SKM-1 (cell line): Measurements from ENCODE around the gene TTC33.
"Not testable (repeated sequence)": the region's sequence is repeated elsewhere in the genome, so short reads cannot be mapped to it uniquely, and the experiment has no call there.

Source experiments
- DNase-seq: peaks from one replicate; lab custom pipeline; 2025; ENCODE audit not compliant: unreplicated experiment; lab: John Stamatoyannopoulos, UW

TTC33 gene

GRCh38 chr5:40656091-40656490 lies 99.7 kb downstream of the TTC33 start:
- DNase-seq: not testable (repeated sequence)

- no peak for DNase-seq
Measured at GRCh38 chr5:40655138-40655537, 100.6 kb downstream of the TTC33 start.

GRCh38 chr5:40654377-40654991 lies 101.3 kb downstream of the TTC33 start:
- no peak for DNase-seq

- DNase-seq: no peak
Measured at GRCh38 chr5:40653221-40654022, 102.3 kb downstream of the TTC33 start.

GRCh38 chr5:40652441-40653220 lies 103.1 kb downstream of the TTC33 start:
- no peak for DNase-seq

- no peak for DNase-seq
Measured at GRCh38 chr5:40651201-40651600, 104.6 kb downstream of the TTC33 start.

- DNase-seq: no peak
Measured at GRCh38 chr5:40649463-40650030, 106.2 kb downstream of the TTC33 start.

GRCh38 chr5:40648150-40648549 lies 107.6 kb downstream of the TTC33 start:
- no peak for DNase-seq

GRCh38 chr5:40646266-40646665 lies 109.5 kb downstream of the TTC33 start:
- DNase-seq: no peak

- DNase-seq: not testable (repeated sequence)
Measured at GRCh38 chr5:40639531-40639930, 116.2 kb downstream of the TTC33 start.

GRCh38 chr5:40634593-40634992 lies 121.2 kb downstream of the TTC33 start:
- no peak for DNase-seq

GRCh38 chr5:40634154-40634553 lies 121.6 kb downstream of the TTC33 start:
- DNase-seq: no peak

GRCh38 chr5:40631236-40631635 lies 124.5 kb downstream of the TTC33 start:
- DNase-seq: no peak

GRCh38 chr5:40630126-40630525 lies 125.6 kb downstream of the TTC33 start:
- DNase-seq: no peak

- peak; percentile 78 for DNase-seq
Measured at GRCh38 chr5:40628407-40628806, 127.4 kb downstream of the TTC33 start.

- DNase-seq: no peak
Measured at GRCh38 chr5:40627706-40628105, 128.1 kb downstream of the TTC33 start.

GRCh38 chr5:40626801-40627200 lies 129.0 kb downstream of the TTC33 start:
- no peak for DNase-seq

GRCh38 chr5:40623480-40624420 lies 132.0 kb downstream of the TTC33 start:
- no peak for DNase-seq

GRCh38 chr5:40622463-40623252 lies 133.1 kb downstream of the TTC33 start:
- no peak for DNase-seq

- no peak for DNase-seq
Measured at GRCh38 chr5:40619421-40619820, 136.3 kb downstream of the TTC33 start.
